Calu3 (cell line): ENCODE measurements around the gene SEZ6L. TPM values are rescaled to one million over a fixed set of nuclear protein-coding genes. Genes with fewer than 3 reads are reported as not detected.
"Not testable (repeated sequence)": the region's sequence is repeated elsewhere in the genome, so short reads cannot be mapped to it uniquely, and the experiment has no call there.

ENCODE experiments used
- BruUV-seq: library from RNA; stranded (reverse); fragments of 400-500 nt; replicated peaks from 2 replicates; lab custom pipeline; 2021; lab: Mats Ljungman, UMichigan
- CTCF ChIA-PET: fragments of 300-600 bp; sonication (Branson Sonifier 250); formaldehyde crosslinking; loops from one replicate; lab custom pipeline; 2022; ENCODE audit warnings: antibody characterized with exemption; lab: Charles Lee
- DNase-seq: peaks from one replicate; pipeline ENCODE4 v3.0.0; 2022
- H3K27ac Mint-ChIP-seq: one replicate; pipeline ENCODE4 v1.8.0; 2022; ENCODE audit warnings: mixed read lengths; ENCODE audit not compliant: unreplicated experiment
- H3K27me3 Mint-ChIP-seq: one replicate; pipeline ENCODE4 v1.8.0; 2022; ENCODE audit warnings: mixed read lengths; ENCODE audit not compliant: unreplicated experiment
- H3K36me3 Mint-ChIP-seq: one replicate; pipeline ENCODE4 v1.8.0; 2022; ENCODE audit warnings: mild to moderate bottlenecking, moderate library complexity, mixed read lengths; ENCODE audit not compliant: insufficient read depth, unreplicated experiment
- H3K4me1 Mint-ChIP-seq: one replicate; pipeline ENCODE4 v1.8.0; 2022; ENCODE audit warnings: mild to moderate bottlenecking, low read depth, mixed read lengths; ENCODE audit not compliant: unreplicated experiment
- H3K4me3 Mint-ChIP-seq: one replicate; pipeline ENCODE4 v1.8.0; 2022; ENCODE audit warnings: mild to moderate bottlenecking, low read depth, moderate library complexity, mixed read lengths; ENCODE audit not compliant: unreplicated experiment
- H3K9me3 Mint-ChIP-seq: one replicate; pipeline ENCODE4 v1.8.0; 2022; ENCODE audit warnings: low read depth, mixed read lengths; ENCODE audit not compliant: unreplicated experiment
- intact Hi-C: fragments of 100-400 bp; cut with micrococcal nuclease; formaldehyde crosslinking; loops from one replicate; pipeline ENCODE4 v1.10.0; 2022; ENCODE audit not compliant: unreplicated experiment
- total RNA-seq: library from RNA; stranded (reverse); gene quantifications from 2 replicates; pipeline ENCODE4 v1.2.3, GENCODE V29; 2022
- TF ChIP-seq, protein P1 (sequence below): fragments of 200-600 bp; IDR thresholded peaks from one replicate; pipeline ENCODE4 v1.8.0; 2022; ENCODE audit warnings: antibody characterized with exemption; ENCODE audit not compliant: unreplicated experiment

SEZ6L gene
- total RNA-seq, 1 experiment from 2014 or later = not detected

DNA sequence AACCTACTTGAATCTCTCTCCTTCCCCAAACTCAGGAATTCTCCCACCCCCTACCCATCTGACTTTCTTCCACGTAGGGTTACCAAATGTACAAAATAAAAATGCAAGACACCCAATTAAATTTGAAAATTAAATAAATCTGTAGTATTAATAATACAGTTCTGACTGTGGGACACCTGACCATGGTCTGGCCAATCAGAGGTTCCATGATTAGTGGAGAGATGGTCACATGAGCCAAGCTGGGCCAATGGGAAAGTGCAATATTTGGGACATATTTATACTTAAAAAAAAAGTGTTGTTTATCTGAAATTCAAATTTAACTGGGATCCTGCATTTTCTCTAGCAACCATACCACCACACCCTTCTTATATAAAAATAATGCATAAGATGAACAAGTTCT lies 230.0 kb downstream of the SEZ6L start:
- intact Hi-C loops = no loop called here
- no TSS peak for BruUV-seq
- Mint-ChIP-seq H3K36me3 (no peaks in the 10 kb centered on the region), H3K27ac (no peak overlapping the region), H3K4me3 (no peak overlapping the region), H3K9me3 (no peaks in the 10 kb centered on the region), H3K4me1 (no peaks in the 10 kb centered on the region), H3K27me3 (peaks cover 82% of the 10 kb centered on the region)
- CTCF ChIA-PET = interaction anchor here (0.6 to 1.0 kb wide), 3 partner anchors 16 to 64 kb away, joined by 3 to 4 read pairs (median 3); no protein-coding TSS in a partner anchor
- no peak for DNase-seq
- TF ChIP-seq, protein P1, sequence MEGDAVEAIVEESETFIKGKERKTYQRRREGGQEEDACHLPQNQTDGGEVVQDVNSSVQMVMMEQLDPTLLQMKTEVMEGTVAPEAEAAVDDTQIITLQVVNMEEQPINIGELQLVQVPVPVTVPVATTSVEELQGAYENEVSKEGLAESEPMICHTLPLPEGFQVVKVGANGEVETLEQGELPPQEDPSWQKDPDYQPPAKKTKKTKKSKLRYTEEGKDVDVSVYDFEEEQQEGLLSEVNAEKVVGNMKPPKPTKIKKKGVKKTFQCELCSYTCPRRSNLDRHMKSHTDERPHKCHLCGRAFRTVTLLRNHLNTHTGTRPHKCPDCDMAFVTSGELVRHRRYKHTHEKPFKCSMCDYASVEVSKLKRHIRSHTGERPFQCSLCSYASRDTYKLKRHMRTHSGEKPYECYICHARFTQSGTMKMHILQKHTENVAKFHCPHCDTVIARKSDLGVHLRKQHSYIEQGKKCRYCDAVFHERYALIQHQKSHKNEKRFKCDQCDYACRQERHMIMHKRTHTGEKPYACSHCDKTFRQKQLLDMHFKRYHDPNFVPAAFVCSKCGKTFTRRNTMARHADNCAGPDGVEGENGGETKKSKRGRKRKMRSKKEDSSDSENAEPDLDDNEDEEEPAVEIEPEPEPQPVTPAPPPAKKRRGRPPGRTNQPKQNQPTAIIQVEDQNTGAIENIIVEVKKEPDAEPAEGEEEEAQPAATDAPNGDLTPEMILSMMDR = no peak

DNA sequence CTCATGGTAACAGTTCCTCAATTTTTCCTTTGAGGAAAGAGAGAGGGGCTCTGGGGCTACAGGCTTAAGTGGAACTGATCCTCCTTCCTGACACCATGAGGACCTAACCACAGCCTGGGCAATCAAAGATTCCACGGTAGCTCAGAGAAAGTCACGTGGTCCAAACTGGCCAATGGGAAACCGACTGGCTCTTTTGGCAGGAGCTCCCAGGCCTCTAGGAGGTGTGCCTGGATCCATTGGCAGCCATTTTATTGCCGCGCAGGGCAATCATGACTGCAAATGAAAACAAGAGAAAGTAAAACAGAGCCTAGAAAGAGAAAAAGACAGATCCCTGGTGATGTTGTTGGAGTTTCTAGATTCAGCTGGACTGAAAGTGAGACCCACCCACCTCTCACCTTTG lies 232.5 kb downstream of the SEZ6L start:
- H3K27ac Mint-ChIP-seq = no peak overlapping the region
- DNase-seq = no peak
- H3K4me3 Mint-ChIP-seq = no peak overlapping the region
- no TSS peak for BruUV-seq
- H3K4me1 Mint-ChIP-seq = no peaks in the 10 kb centered on the region
- CTCF ChIA-PET = no interaction called here
- H3K36me3 Mint-ChIP-seq = no peaks in the 10 kb centered on the region
- intact Hi-C loops = no loop called here
- TF ChIP-seq, protein P1 = no peak
- no peaks in the 10 kb centered on the region for H3K9me3 Mint-ChIP-seq
- peaks cover 82% of the 10 kb centered on the region for H3K27me3 Mint-ChIP-seq

DNA sequence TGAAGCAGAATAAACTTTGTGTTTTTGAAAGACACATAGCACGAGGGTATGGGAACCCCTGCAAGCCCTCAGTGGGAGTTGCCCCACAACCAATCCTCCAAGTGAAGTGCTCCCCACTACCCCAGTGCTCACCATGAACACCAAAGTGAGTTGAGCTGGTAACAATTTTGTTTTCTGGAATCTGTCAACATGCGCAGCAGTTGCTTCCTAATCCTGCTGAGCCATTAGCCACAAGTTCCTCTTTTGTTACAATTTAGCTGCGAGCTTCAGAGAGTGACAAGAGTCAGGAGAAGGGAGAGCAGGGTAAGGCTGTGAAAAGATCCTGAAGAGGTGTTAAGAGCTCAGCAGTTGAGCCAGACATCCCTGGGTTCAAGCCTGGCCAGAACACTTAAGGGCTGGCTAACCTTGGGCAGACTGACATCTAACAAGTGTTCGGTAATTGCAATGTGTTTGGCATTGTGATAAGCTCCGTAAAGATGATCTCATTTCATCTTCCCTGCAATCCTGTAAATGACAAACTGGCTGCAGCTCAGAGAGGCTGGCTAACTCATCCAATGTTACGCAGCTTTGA lies 235.7 kb downstream of the SEZ6L start:
- Mint-ChIP-seq H3K27me3 (peaks cover 60% of the 10 kb centered on the region), H3K4me3 (no peak overlapping the region), H3K9me3 (no peaks in the 10 kb centered on the region), H3K36me3 (no peaks in the 10 kb centered on the region), H3K27ac (no peak overlapping the region), H3K4me1 (no peaks in the 10 kb centered on the region)
- CTCF ChIA-PET = interaction anchor here (0.5 kb wide), 1 partner anchor 15 kb away, joined by 8 read pairs; no protein-coding TSS in a partner anchor
- no TSS peak for BruUV-seq
- TF ChIP-seq, protein P1 = no peak
- intact Hi-C loops = no loop called here
- DNase-seq = no peak

DNA sequence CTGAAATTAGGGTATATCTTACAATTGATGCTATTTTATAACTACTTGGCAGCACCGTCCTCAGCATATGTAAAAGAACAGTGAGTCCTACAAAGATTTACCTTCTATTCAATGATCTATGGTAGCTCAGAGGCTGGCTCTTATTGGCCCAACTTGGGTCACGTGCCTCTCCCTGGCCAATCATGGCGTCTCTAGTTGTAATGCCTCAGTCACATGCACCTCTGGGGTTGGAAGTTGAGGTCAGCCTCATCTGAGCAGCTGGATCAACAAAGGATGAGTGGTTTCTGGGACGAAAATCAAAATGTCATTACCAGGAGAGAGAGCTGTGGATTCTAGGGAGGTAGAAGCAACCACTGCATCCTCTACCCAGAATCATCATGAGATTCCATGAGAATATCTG lies 236.9 kb downstream of the SEZ6L start:
- intact Hi-C loops = no loop called here
- Mint-ChIP-seq H3K4me3 (no peak overlapping the region), H3K27ac (no peak overlapping the region), H3K9me3 (no peaks in the 10 kb centered on the region), H3K27me3 (peaks cover 56% of the 10 kb centered on the region), H3K4me1 (no peaks in the 10 kb centered on the region), H3K36me3 (no peaks in the 10 kb centered on the region)
- no TSS peak for BruUV-seq
- TF ChIP-seq, protein P1 = no peak
- DNase-seq = no peak
- CTCF ChIA-PET = interaction anchor here (0.6 kb wide), 1 partner anchor 268 kb away, joined by 3 read pairs; no protein-coding TSS in a partner anchor

DNA sequence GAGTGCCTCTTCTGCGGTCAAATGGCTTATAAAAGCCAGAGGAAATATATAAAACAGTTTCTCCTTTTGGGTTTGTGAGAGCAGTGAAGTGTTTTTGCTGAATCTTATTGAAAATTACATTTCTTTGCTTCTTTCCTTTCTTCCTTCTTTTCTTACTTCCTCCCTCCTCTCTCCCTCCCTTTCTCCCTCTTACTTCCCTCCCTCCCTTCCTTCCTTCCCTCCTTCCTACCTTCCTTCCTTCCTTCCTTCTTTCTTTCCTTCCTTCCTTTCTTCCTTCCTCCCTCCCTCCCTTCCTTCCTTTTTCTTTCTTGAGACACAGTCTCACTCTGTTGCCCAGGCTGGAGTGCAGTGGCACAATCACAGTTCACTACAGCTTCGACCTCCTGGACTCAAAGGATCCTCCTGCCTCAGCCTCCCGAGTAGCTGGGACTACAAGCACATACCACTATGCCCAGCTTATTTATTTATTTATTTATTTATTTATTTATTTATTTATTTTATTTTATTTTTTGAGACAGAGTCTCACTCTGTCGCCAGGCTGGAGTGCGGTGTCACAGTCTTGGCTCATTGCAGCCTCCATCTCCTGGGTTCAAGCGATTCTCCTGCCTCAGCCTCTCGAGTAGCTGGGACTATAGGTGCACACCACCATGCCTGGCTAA lies 239.4 kb downstream of the SEZ6L start:
- BruUV-seq, H3K36me3 Mint-ChIP-seq, DNase-seq, H3K9me3 Mint-ChIP-seq, H3K4me3 Mint-ChIP-seq, intact Hi-C loops, H3K4me1 Mint-ChIP-seq, H3K27ac Mint-ChIP-seq: not testable (repeated sequence)
- CTCF ChIA-PET = interaction anchor here (0.7 kb wide), 2 partner anchors 19 to 29 kb away, joined by 7 to 8 read pairs; no protein-coding TSS in a partner anchor
- peaks cover 30% of the 10 kb centered on the region for H3K27me3 Mint-ChIP-seq
